Uterus (tissue), 2 donors: Measurements from ENCODE around the gene USP47.

ENCODE experiments used
- POLR2A ChIP-seq, 2 donors: fragments of 450-650 bp; IDR thresholded peaks; one replicate each; pipeline ENCODE4 v1.6.1; 2016; ENCODE audit warnings: antibody characterized with exemption in 2 of 2, mild to moderate bottlenecking in 1 of 2, moderate library complexity in 1 of 2
- TF ChIP-seq, protein P1 (sequence below), 4 experiments: fragments of 200-600 bp in 2 of 4; fragments of 450-650 bp in 2 of 4; sonication (generic) in 2 of 4; IDR thresholded peaks; one replicate each; pipeline ENCODE4 v1.5.1; 2016 to 2019; ENCODE audit warnings: antibody characterized with exemption in 4 of 4, mild to moderate bottlenecking in 2 of 4, moderate library complexity in 1 of 4

DNA sequence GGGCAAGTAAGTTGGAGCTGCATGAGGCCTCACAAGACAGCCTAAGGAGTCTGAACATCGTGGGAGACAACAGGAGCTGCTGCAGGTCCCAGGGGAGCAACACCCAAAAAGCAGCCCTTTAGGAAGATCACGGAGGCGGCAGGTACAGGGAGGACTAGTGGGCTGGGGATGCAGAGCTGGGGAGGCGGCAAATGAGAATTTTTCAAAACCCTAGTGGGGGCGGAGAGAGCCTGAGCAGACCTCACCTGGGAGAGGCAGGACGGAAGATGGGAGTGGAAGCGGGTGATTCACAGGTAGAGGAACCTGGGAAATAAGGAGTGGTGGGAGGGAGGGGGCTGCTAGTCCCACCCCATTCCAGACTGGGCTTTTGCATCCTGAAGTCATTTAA lies 124.6 kb downstream of the USP47 start:
- TF ChIP-seq, protein P1, sequence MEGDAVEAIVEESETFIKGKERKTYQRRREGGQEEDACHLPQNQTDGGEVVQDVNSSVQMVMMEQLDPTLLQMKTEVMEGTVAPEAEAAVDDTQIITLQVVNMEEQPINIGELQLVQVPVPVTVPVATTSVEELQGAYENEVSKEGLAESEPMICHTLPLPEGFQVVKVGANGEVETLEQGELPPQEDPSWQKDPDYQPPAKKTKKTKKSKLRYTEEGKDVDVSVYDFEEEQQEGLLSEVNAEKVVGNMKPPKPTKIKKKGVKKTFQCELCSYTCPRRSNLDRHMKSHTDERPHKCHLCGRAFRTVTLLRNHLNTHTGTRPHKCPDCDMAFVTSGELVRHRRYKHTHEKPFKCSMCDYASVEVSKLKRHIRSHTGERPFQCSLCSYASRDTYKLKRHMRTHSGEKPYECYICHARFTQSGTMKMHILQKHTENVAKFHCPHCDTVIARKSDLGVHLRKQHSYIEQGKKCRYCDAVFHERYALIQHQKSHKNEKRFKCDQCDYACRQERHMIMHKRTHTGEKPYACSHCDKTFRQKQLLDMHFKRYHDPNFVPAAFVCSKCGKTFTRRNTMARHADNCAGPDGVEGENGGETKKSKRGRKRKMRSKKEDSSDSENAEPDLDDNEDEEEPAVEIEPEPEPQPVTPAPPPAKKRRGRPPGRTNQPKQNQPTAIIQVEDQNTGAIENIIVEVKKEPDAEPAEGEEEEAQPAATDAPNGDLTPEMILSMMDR (IDR thresholded peaks at IDR 0.05): no peak
- no peak for TF ChIP-seq POLR2A (IDR thresholded peaks at IDR 0.05)
